Activated CD4-positive, alpha-beta T cell treated with anti-CD3 and anti-CD28 coated beads, Interleukin-2, amount 10 ng/mL, durations not matched to agents 24 days and 14 days (primary cell): Measurements from ENCODE around the gene IDUA. TPM values are rescaled to one million over a fixed set of nuclear protein-coding genes. Genes with fewer than 3 reads are reported as not detected.

Source experiments
- DNase-seq: peaks from one replicate; pipeline ENCODE4 v3.0.0; 2022
- H3K27ac Mint-ChIP-seq: one replicate; pipeline ENCODE4 v1.8.0; 2022; ENCODE audit warnings: mild to moderate bottlenecking, mixed read lengths
- H3K27me3 Mint-ChIP-seq: one replicate; pipeline ENCODE4 v1.8.0; 2022; ENCODE audit warnings: mixed read lengths
- H3K36me3 Mint-ChIP-seq: one replicate; pipeline ENCODE4 v1.8.0; 2022; ENCODE audit warnings: low read depth, mild to moderate bottlenecking, mixed read lengths
- H3K4me1 Mint-ChIP-seq: one replicate; pipeline ENCODE4 v1.8.0; 2021; ENCODE audit warnings: mixed read lengths
- H3K4me3 Mint-ChIP-seq: one replicate; pipeline ENCODE4 v1.8.0; 2022; ENCODE audit warnings: mild to moderate bottlenecking, moderate library complexity, mixed read lengths
- H3K9me3 Mint-ChIP-seq: one replicate; pipeline ENCODE4 v1.8.0; 2021; ENCODE audit warnings: mixed read lengths
- intact Hi-C: fragments of 100-400 bp; cut with micrococcal nuclease; formaldehyde crosslinking; loops from one replicate; pipeline ENCODE4 v1.15.1; 2023
- total RNA-seq: library from RNA; stranded (reverse); gene quantifications from 2 replicates; pipeline ENCODE4 v1.2.3, GENCODE V29; 2022

Gene IDUA
- total RNA-seq, 1 donor from 2014 or later: 30.4 TPM

DNA sequence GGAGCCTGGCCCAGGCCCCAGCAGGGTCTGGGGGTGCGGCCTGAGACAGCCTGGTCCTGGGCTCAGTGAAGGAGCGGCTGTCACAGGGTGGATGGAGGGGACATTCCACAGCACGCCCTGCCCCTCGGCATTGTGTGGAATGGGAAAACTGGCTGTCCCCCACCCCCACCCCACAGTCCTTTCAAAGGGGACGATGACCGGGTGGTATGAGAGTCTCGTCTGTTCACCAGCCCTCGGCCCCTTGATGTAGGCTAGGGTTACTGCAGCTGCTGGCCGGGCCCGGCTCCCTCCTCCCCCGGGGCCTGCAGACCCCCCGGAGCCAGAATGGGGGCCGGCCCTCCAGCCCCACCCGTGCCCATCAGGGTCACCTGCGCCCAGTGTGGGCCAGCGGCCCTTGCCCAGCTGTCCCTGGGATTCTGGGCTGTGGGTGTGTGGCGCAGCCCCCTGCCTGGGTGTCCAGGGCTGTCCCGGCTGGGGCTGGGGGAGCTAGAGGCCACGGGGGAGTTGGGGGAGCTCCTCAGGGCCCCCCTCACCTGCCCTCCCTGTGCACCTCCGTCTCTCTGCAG is 36.3 kb downstream of the IDUA start:
- H3K4me1 Mint-ChIP-seq: peaks cover 9% of the 10 kb centered on the region
- no peak overlapping the region for H3K4me3 Mint-ChIP-seq
- no peak overlapping the region for H3K27ac Mint-ChIP-seq
- no peak for DNase-seq
- intact Hi-C loops: no loop called here
- no peaks in the 10 kb centered on the region for H3K27me3 Mint-ChIP-seq
- peaks cover 8% of the 10 kb centered on the region for H3K36me3 Mint-ChIP-seq
- H3K9me3 Mint-ChIP-seq: no peaks in the 10 kb centered on the region

DNA sequence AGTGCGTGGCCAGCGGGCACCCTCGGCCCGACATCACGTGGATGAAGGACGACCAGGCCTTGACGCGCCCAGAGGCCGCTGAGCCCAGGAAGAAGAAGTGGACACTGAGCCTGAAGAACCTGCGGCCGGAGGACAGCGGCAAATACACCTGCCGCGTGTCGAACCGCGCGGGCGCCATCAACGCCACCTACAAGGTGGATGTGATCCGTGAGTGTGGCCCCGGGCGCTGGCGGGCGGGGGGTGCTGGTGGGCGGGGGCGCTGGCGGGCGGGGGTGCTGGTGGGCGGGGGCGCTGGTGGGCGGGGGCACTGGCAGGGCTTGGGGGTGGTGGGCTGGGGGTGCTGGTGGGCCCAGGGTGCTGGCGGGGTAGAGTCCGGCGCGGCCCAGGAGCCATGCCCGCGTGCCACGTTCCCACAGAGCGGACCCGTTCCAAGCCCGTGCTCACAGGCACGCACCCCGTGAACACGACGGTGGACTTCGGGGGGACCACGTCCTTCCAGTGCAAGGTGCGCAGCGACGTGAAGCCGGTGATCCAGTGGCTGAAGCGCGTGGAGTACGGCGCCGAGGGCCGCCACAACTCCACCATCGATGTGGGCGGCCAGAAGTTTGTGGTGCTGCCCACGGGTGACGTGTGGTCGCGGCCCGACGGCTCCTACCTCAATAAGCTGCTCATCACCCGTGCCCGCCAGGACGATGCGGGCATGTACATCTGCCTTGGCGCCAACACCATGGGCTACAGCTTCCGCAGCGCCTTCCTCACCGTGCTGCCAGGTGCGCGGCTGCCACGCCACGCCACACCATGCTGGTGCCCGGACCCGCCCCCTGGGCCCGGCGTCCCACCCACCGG is 37.3 kb downstream of the IDUA start:
- Mint-ChIP-seq H3K9me3 (no peaks in the 10 kb centered on the region), H3K27ac (no peak overlapping the region), H3K4me3 (no peak overlapping the region), H3K4me1 (peaks cover 9% of the 10 kb centered on the region), H3K36me3 (peaks cover 8% of the 10 kb centered on the region), H3K27me3 (no peaks in the 10 kb centered on the region)
- intact Hi-C loops: no loop called here
- DNase-seq: no peak

- Mint-ChIP-seq H3K27ac (no peak overlapping the region), H3K9me3 (no peaks in the 10 kb centered on the region), H3K4me3 (no peak overlapping the region), H3K36me3 (peaks cover 8% of the 10 kb centered on the region), H3K4me1 (peaks cover 9% of the 10 kb centered on the region), H3K27me3 (no peaks in the 10 kb centered on the region)
- DNase-seq: no peak
- intact Hi-C loops: no loop called here
Observed at GRCh38 chr4:1024882-1025545, 38.2 kb downstream of the IDUA start.

- H3K4me1 Mint-ChIP-seq: peaks cover 9% of the 10 kb centered on the region
- H3K9me3 Mint-ChIP-seq: no peaks in the 10 kb centered on the region
- no peak overlapping the region for H3K27ac Mint-ChIP-seq
- no peaks in the 10 kb centered on the region for H3K27me3 Mint-ChIP-seq
- intact Hi-C loops: no loop called here
- H3K4me3 Mint-ChIP-seq: no peak overlapping the region
- peak; percentile 86 for DNase-seq
- H3K36me3 Mint-ChIP-seq: peaks cover 8% of the 10 kb centered on the region
Observed at GRCh38 chr4:1026115-1026514, 39.3 kb downstream of the IDUA start.

- no peak overlapping the region for H3K4me3 Mint-ChIP-seq
- H3K36me3 Mint-ChIP-seq: peaks cover 8% of the 10 kb centered on the region
- no peaks in the 10 kb centered on the region for H3K9me3 Mint-ChIP-seq
- no peaks in the 10 kb centered on the region for H3K27me3 Mint-ChIP-seq
- peaks cover 9% of the 10 kb centered on the region for H3K4me1 Mint-ChIP-seq
- no peak for DNase-seq
- H3K27ac Mint-ChIP-seq: no peak overlapping the region
- intact Hi-C loops: no loop called here
Observed at GRCh38 chr4:1027219-1027914, 40.5 kb downstream of the IDUA start.

DNA sequence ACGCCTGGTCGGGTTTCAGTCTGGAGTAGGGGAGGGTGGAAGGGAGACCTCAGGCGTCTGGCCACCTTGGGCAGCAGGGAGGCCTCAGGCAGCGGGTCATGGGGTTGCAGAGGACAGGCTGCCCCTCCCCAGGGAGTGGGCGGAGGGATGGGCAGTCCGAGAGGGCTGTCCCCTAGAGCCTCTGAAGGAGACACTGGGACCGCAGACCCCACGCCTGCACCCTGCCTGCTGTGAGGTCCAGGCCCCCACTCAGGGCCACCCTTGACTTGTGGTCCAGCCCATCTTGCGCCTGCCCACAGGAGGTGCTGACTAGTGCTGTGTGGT is 41.0 kb downstream of the IDUA start:
- intact Hi-C loops: no loop called here
- Mint-ChIP-seq H3K27ac (no peak overlapping the region), H3K4me3 (no peak overlapping the region), H3K4me1 (peaks cover 9% of the 10 kb centered on the region), H3K27me3 (no peaks in the 10 kb centered on the region), H3K9me3 (no peaks in the 10 kb centered on the region), H3K36me3 (peaks cover 8% of the 10 kb centered on the region)
- DNase-seq: no peak

DNA sequence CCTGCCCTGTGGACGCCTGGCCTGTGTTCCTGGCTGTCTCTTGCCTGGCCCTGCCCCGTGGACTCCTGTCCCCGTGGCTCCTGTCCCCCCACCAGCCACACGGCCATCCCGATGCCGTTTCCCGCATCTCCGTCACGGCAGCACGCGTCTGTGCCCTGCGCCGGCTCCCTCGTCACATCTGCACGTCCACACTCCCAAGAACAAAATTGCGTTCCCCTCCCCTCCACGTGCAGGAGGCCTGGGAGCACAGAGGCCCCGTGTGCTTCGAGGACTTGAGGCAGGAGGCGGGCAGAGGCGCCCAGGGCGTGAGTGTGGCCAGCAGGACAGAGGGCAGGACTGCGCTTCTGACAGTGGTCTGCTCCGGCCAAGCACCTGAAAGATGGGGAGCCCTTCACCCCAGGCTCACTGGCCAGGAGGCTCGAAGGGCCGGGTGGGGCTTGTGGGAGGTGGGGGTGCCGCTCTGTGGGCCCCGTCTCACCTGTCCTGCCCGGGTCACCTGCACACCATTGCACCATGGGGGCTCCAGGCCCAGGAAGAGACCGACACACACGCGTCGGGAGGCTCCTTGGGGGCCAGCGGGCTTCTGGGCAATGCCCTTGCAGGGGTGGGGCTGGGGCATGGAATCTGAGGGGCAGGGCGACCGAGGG is 41.9 kb downstream of the IDUA start:
- peaks cover 8% of the 10 kb centered on the region for H3K36me3 Mint-ChIP-seq
- H3K4me3 Mint-ChIP-seq: no peak overlapping the region
- no peaks in the 10 kb centered on the region for H3K9me3 Mint-ChIP-seq
- DNase-seq: no peak
- no peak overlapping the region for H3K27ac Mint-ChIP-seq
- no peaks in the 10 kb centered on the region for H3K27me3 Mint-ChIP-seq
- H3K4me1 Mint-ChIP-seq: peaks cover 9% of the 10 kb centered on the region
- intact Hi-C loops: no loop called here

DNA sequence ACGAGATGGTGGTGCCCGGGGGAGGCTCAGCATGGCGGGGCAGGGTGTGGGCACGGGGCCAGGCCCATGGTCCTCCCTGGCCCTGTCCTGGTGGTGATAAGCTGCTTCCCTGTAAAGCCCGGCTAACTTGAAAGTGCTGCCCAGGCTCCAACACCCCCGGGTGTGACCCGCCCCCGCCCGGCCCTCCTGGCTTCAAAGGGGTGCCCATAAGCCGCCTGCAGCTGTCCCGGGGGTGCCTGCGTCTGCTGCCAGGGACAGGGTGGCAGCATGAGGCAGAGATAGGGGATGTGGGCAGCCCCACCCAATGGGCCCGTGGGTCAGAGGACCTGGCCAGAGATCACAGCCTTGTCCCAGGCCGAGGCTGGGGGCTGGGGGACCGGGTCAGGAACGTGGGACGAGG is 42.7 kb downstream of the IDUA start:
- no peak overlapping the region for H3K4me3 Mint-ChIP-seq
- H3K9me3 Mint-ChIP-seq: no peaks in the 10 kb centered on the region
- intact Hi-C loops: no loop called here
- no peak overlapping the region for H3K27ac Mint-ChIP-seq
- DNase-seq: no peak
- H3K27me3 Mint-ChIP-seq: no peaks in the 10 kb centered on the region
- H3K36me3 Mint-ChIP-seq: peaks cover 8% of the 10 kb centered on the region
- H3K4me1 Mint-ChIP-seq: peaks cover 9% of the 10 kb centered on the region

GRCh38 chr4:1030031-1030430 is 43.2 kb downstream of the IDUA start:
- Mint-ChIP-seq H3K9me3 (no peaks in the 10 kb centered on the region), H3K4me1 (peaks cover 9% of the 10 kb centered on the region), H3K27me3 (no peaks in the 10 kb centered on the region), H3K36me3 (peaks cover 6% of the 10 kb centered on the region), H3K4me3 (no peak overlapping the region), H3K27ac (no peak overlapping the region)
- intact Hi-C loops: no loop called here
- no peak for DNase-seq

GRCh38 chr4:1030559-1030958 is 43.7 kb downstream of the IDUA start:
- Mint-ChIP-seq H3K36me3 (peaks cover under 1% of the 10 kb centered on the region), H3K27ac (no peak overlapping the region), H3K27me3 (no peaks in the 10 kb centered on the region), H3K4me1 (peaks cover 6% of the 10 kb centered on the region), H3K4me3 (no peak overlapping the region), H3K9me3 (no peaks in the 10 kb centered on the region)
- no peak for DNase-seq
- intact Hi-C loops: no loop called here

DNA sequence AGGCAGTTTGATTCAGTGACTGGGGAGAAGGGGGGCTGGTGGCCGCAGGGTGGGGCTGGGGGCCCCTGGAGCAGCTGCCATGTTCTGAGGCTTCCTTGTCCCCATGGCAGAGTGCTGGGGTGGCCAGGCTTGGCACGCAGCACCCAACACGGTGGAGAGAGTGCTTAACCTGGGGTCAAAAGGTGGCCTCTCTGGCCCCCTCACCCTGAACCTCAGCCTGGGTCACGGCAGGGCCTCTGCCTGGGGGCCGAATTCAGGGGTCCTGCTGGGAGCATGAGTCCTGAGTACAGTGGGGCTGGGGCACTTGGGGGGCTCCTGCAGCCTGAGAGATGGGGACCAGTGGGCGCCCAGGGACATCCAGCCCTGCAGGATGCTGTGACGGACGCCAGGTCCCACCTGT is 44.5 kb downstream of the IDUA start:
- H3K36me3 Mint-ChIP-seq: no peaks in the 10 kb centered on the region
- no peak for DNase-seq
- H3K4me1 Mint-ChIP-seq: no peaks in the 10 kb centered on the region
- H3K27ac Mint-ChIP-seq: no peak overlapping the region
- H3K4me3 Mint-ChIP-seq: no peak overlapping the region
- no peaks in the 10 kb centered on the region for H3K27me3 Mint-ChIP-seq
- intact Hi-C loops: no loop called here
- no peaks in the 10 kb centered on the region for H3K9me3 Mint-ChIP-seq

DNA sequence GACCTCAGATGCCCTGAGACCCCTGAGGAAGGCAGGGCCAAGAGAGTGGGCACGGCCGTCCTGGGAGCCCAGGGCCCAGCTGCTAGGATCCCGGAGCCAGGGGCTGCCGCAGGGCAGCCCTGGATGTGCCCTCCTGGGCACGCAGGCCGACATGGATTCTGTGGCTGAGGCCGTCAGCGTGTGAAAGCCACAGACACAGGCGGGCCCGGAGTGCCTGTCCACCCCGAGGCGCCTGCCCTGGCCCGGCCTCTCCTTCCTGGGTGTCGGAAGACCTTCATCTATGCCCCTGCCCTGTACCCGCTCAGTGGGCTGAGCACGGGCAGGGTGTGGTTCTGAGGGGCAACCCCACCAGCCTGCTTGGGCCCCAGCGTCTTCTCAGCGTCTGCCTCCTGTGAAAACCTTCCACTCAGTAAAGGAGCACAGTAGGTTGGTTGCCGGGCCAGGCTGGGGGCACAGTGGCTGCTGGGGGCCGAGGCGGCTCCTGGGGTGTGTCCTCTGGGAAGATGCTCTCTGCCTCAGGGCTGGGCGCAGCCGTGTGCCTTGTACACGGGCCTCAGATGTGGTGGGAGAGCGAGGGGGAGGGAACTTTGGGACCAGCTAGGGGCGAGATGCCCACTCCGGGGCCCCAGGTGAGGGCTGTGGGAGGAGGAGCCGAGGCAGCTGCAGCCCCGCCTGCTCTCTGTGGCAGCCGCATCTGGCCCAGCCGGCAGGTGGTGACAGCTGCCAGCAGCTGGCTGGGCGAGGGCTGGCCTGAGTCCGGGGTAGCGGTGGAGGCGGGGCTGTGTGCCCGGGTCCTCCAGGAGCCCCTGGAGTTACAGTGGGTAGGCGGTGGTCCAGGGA is 45.3 kb downstream of the IDUA start:
- Mint-ChIP-seq H3K4me1 (no peaks in the 10 kb centered on the region), H3K27me3 (no peaks in the 10 kb centered on the region), H3K4me3 (no peak overlapping the region), H3K36me3 (no peaks in the 10 kb centered on the region), H3K27ac (no peak overlapping the region), H3K9me3 (no peaks in the 10 kb centered on the region)
- DNase-seq: no peak
- intact Hi-C loops: no loop called here

GRCh38 chr4:1032861-1033260 is 46.0 kb downstream of the IDUA start:
- H3K4me1 Mint-ChIP-seq: no peaks in the 10 kb centered on the region
- no peaks in the 10 kb centered on the region for H3K9me3 Mint-ChIP-seq
- no peaks in the 10 kb centered on the region for H3K27me3 Mint-ChIP-seq
- no peak overlapping the region for H3K4me3 Mint-ChIP-seq
- intact Hi-C loops: no loop called here
- H3K27ac Mint-ChIP-seq: no peak overlapping the region
- H3K36me3 Mint-ChIP-seq: no peaks in the 10 kb centered on the region
- DNase-seq: no peak
